Anterior cingulate cortex (tissue), 58 donors: Measurements from ENCODE around the gene TAPBP.
"Not testable (repeated sequence)": the region's sequence is repeated elsewhere in the genome, so short reads cannot be mapped to it uniquely, and the experiment has no call there.

ENCODE experiments used
- DNase-seq, 58 donors: peaks; one replicate each; lab custom pipeline; 2025; lab: John Stamatoyannopoulos, UW

TAPBP gene

DNA sequence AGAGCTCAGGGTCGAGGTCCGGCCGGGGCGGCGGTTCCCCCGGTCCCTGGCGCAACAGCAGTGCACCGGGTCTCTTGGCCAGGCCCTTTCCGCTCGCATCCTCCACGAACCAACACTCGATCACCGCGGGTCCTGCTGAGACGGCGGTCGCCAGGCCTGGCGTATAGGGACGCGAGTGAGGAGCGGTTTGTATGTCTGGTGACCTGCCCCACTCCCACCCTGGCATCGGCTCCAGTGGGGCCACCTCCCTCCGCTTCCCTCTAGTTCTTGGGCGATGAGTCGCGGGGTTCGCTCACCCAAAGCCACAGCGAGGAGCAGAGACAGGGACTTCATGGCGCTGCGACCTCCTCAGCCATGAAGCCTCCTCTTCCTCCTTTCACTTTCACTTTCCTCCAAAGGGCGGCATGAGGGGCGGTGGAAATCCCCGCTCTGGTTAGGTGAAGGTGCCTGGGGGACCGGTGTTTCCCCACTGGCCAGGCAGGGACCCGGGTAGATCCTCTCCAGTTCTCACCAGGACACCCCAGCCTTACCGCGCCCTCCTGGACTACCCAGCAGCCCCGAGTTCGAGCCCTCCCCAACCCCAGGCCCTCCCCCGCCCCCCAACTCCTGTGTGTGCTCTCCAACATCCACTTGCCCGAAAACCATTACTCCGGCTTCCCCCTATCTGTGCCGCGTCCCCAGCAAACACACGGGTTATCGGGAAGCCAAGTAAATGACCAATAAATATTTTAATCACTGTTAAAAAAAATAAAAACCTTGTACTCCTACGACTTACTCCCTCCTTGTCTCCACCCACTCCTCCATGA is at the start of gene TAPBP:
Gene TAPBP, minus strand, starts transcription at position 370 of the 806 bp plus-strand sequence. Its CDS starts 37 bp downstream, at position 333.
- DNase-seq, result peak in 55 of 58 donors; percentile 9 to 74 (median 51)

DNA sequence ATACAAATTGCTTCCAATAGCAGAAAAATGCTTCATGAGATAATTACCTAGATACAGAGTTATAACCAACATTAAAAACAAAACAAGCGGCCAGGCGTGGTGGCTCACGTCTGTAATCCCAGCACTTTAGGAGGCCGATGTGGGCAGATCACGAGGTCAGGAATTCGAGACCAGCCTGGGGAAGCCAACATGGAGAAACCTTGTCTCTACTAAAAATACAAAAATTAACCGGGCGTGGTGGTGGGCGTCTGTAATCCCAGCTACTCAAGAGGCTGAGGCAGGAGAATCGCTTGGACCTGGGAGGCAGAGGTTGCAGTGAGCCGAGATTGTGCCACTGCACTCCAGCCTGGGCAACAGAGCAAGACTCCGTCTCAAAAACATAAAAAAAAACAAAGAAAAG is 49.6 kb upstream of the TAPBP start:
- DNase-seq, result not testable (repeated sequence)

DNA sequence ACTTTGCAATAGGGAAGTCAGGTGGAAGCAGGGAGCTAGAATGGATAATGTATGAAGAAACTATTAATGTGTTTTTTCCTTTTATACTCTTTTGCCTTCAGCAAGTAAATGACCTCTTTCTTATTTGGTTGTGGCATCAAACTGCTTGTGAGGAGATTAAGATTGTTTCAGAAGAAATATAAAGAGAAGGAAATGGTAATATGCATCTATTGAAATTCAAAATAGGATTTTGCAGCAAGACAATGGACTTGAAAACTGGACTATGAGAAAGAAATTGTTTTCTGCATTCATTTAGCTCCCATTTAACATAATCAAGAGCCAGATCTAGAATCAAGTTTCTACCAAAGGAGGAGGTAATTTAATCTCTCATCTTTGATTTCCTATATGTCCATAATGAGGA is 45.5 kb upstream of the TAPBP start:
- DNase-seq, result no peak

DNA sequence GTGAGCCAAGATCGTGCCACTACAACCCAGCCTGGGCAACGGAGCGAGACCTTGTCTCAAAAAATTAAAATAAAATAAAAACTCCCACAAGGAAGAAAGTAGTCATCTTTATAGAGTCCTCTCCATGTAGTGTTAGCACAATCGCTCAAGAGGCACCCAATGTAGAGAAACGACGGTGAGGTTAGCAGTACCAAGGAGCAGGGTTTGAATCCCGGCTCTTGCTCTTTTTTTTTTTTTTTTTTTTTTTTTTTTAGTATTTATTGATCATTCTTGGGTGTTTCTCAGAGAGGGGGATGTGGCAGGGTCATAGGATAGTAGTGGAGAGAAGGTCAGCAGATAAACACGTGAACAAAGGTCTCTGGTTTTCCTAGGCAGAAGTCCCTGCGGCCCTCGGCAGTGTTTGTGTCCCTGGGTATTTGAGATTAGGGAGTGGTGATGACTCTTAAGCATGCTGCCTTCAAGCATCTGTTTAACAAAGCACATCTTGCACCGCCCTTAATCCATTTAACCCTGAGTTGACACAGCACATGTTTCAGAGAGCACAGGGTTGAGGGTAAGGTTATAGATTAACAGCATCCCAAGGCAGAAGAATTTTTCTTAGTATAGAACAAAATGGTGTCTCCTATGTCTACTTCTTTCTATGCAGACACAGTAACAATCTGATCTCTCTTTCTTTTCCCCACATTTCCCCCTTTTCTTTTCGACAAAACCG is 43.4 kb upstream of the TAPBP start:
- DNase-seq, result not testable (repeated sequence)

DNA sequence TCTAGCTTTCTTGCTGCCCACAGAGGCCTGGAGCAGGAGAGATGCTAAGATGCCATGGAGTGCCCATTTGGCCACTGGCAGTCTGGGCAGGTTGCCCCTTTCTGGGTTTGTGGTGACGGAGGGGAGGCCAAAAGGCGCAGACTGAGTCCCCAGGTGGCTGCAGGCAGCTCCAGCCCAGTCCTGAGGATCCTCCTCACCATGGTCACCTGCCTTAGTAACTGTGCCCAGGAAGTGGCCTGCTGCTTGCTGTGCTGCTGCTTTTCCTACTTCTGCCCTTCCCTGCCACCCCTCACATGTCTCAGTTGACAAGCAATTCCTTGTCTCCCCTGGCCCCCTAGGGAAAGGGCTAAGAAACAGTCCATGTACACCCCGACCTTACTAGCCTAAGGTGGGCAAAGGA is 42.4 kb upstream of the TAPBP start:
- DNase-seq, result no peak

DNA sequence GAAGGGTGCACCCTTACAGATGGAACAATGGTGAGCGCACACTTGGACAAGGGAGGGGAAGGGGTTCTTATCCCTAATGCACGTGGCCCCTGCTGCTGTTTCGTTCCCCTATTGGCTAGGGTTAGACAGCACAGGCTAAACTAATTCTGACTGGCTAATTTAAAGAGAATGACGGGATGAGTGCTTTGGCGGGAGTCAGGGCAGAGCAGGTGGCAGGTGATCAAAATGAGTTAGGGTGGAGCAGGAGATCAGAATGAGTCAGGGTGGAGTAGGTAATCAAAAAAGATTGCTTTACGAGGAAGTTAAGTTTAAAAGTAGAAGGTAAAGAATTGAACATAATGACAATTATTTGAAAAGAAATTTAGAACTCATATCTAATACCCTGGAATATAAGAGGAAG is 42.0 kb upstream of the TAPBP start:
- not testable (repeated sequence) for DNase-seq

DNA sequence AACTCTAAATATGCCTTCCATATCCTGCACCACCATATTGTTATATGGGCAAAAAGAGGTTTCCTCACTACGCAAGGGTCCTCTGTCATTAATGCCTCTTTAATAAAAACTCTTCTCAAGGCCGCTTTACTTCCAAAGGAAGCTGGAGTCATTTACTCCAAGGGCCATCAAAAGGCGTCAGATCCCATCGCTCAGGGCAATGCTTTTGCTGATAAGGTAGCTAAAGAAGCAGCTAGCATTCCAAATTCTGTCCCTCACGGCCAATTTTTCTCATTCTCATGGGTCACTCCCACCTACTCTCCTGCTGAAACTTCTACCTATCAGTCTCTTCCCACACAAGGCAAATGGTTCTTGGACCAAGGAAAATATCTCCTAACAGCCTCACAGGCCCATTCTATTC is 33.9 kb upstream of the TAPBP start:
- DNase-seq, result no peak

DNA sequence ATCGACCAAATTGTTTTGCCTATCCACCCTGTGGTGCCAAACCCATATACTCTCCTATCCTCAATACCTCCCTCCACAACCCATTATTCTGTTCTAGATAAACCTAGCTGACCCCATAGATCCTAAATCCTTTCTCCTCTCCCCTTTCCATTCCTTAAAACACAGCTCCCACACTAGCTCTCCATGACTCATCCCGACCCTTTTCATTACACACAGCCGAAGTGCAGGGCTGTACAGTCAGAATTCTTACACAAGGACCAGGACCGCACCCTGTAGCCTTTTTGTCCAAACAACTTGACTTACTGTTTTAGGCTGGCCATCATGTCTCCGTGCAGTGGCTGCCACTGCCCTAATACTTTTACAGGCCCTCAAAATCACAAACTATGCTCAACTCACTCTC is 33.1 kb upstream of the TAPBP start:
- DNase-seq, result not testable (repeated sequence)

DNA sequence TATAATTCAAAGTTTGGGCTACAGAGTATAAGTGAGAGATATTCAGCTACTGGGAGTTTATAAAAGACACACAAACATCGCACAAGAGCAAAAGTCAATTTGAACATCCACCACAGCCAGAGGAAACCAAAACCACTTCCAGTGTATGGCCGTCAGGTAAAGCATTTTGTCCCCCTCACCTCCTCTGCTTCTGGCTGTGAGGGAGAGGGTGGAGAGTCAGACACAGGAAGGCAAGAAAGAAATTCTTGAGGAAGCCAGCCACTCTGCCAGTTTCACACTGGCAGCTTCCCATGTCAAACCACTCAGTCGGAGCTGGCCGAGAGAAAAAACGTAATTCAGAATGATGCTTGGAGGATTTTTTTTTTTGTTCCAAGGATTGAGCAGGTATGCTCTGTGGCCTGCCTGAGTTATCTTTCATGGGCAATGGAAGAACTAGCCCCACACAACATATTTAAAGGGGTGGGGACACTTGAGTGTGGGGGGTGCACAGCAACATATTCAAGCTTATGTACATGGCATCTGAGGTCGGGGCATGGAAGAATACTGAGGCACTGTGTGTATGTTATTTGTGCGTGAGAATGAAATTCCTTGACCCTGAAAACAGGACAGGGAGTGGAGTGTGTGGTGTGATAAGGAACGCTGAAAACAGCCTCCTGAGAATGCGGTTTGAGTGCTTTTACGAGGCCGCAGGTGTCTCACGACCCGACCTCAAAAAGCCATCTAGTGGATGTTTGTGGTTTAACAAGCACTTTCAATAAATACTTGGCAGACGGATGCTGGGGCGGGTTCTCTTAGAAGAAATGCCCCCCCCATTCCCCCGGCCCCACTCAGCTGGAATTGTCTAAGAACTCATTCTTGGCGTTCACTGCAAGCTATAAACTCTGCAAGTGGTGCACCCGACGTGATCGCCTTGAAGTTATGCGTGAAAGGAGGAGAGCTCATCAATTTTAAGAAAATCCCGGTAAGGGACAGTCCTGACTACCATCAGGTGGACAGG is 31.1 kb upstream of the TAPBP start:
- DNase-seq, result peak in 23 of 58 donors; percentile 1 to 36 (median 9)

DNA sequence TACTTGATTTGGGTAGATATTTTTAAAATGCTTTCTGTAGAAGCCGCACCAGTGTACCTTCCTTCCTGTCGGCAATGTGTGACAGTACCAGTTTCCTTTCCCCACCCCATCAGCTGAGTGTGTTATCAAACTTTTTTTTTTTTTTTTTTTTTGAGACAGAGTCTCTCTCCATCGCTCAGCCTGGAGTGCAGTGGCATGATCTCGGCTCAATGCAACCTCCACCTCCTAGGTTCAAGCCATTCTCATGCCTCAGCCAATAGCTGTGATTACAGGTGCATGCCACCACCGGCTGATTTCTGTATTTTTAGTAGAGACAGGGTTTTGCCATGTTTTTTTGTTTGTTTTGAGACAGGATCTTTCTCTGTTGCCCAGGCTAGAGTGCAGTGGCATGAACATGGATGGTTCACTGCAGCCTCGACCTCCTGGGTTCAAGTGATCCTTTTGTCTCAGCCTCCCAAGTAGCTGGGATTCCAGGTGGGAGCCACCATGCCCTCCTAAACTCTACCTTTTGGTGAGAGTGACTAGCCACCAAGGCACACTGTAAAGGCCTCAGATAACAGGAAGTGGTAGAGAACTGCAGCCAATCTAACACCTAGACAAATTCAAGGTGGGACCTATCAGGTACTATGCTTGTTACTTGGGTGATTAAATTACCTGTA is 30.2 kb upstream of the TAPBP start:
- DNase-seq, result no peak

DNA sequence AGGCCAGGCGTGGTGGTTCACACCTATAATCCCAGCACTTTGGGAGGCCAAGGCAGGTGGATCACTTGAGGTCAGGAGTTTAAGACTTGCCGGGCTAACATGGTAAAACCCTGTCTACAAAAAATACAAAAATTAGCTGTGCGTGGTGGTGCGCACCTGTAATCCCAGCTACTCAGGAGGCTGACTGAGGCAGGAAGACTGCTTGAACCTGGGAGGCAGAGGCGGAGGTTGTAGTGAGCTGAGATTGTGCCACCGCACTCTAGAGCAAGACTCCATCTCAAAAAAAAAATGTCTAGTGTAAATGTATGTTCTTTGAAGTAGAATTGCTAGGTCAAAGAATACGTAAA is 29.7 kb upstream of the TAPBP start:
- not testable (repeated sequence) for DNase-seq

DNA sequence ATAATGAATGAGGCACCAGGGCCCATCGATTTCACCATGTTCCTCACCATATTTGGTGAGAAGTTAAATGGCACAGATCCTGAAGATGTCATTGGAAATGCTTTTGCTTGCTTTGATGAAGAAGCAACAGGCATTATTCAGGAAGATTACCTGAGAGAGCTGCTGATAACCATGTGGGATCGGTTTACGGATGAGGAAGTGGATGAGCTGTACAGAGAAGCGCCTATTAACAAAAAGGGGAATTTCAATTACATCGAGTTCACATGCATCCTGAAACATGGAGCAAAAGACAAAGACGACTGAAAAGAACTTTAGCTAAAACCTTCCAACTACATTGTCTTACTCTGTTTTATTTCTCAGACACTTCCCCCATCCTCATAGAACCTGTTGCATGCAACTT is 25.3 kb upstream of the TAPBP start:
- DNase-seq, result no peak

DNA sequence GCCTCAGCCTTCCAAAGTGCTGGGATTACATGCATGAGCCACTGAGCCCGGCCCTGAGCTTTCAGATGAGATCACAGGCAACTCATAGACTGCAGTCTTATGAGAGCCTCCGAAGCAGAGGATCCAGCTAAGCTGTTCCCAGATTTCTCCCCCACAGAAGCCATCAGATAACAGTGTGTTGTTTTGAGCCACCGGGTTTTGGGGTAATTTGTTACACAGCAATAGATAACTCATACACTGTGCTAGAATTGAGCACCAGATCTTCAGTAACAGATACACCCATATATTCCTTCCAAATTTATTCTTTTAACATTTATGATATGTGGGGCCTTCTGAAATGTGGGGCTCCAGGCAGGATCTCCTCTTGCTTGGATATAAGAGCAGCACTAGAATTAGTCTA is 22.6 kb upstream of the TAPBP start:
- DNase-seq, result no peak

DNA sequence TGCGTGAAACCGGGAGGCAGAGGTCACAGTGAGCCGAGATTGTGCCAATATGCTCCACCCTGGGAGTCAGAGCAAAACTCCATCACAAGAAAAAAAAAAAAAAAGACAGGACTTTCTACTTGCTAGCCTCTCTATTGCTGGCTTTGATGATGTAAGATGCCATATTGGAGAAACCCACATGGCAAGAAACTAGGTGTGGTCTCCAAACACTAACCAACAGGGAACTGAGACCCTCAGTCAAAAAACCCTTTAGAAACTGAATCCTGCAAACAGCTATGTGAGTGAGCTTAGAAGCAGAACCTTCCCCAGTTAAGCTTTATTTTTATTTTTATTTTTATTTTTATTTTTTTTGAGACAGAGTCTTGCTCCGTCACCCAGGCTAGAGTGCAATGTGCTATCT is 22.0 kb upstream of the TAPBP start:
- DNase-seq, result no peak

DNA sequence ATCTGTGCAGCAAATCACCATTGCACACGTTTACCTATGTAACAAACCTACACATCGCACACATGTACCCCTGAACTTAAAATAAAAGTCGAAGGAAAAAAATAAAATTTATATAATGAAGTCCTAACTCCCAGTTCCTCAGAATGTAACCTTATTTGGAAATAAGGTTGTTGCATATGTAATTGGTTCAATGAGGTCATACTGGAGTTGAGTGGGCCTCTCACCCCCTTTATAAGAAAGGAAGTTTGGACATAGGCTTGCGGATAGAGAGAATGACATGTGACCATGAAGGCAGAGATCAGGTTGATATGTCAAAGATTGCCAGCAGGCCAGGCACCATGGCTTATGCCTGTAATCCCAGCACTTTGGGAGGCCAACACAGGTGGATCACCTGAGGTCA is 19.8 kb upstream of the TAPBP start:
- no peak for DNase-seq

DNA sequence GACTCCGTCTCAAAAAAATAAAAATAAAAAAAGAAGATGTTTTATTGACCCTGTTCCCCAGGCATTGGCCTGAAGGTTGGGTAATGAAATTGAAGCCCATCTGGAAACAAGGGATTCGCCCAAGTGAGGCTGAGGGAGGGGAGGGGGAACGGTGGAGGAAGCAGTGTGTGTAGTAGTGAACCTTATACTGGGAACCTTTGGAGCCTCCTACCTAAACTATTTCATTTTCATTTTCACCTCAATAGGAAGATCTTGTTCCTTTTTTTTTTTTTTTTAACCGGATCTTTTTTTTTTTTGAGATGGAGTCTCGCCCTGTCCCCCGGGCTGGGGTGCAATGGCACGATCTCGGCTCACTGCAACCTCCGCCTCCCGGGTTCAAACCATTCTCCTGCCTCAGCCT is 16.9 kb upstream of the TAPBP start:
- DNase-seq, result no peak

DNA sequence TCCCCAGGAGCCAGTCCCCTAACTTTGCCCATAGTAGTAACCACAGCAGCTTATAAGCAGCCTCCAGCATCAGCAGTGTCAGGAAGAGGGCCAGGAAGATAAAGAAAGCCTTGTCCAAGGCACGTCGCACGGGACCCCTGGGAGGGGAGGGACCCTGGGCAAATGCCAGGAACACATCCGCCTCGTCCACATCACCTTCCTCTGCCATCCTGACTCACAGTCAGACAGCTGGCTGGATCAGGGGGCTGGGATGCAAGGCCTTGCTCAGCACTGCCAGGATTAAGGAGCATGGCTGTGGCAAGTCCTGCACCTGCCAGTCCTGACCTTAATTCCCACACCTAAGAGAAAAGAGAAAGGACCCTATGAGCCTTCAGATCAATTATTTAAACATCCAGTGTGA is 15.2 kb upstream of the TAPBP start:
- DNase-seq, result no peak

DNA sequence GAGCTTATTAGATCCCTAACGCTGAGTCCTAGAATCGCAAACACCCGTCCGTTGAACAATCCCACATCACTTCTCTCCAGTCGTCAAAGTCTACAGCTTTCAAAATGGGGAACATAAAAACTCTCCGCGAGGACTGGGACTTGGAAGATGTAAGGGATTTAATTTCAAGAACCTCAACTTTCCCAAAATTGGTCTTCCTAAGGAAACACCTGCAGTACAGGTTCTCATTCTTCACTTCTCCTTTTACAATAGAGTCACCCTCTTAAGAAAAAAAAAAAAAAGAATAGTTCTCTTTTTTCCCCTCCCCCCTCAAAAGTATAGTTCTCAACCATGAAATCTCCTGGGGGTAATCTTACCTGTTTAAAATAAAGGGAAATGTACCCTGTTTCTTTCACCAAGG is 10.2 kb upstream of the TAPBP start:
- DNase-seq, result no peak

DNA sequence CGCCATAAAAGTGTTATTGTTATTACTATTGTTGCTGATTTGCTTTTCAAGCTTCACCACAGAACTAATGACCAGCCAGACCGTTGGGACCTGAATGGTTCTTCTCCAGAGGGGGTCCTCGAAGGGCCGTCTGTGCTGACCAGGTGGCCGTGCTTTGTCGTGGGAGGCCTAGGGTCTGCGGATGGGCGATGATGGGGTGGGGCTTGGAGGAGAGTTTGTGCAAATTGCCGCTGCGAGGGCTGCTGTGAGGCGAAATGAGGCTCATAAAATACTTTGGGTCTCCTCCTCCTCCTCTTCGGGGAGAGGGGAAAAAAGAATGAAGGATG is 9.7 kb upstream of the TAPBP start:
- DNase-seq, result peak in 3 of 58 donors; percentile 39 to 54 (median 49)

DNA sequence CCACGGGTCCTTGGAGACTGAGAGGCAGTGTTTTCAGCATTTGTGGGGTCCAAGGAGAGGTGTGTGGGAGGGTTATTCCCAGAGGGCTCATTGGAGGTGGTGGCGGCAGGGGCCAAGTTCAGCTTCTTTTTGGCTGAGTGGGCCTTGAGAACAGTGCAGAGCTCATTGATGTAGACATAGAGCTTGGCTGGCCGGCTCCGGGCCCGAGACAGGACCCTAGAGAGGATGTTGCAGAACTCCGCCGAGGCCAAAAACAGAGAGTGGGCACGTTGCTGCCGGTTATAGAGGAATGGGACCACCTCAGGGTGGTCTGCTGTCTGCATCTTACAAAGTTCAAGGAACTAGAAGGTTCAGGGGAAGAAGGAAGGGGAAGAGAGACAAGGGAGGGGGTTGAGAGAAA is 7.3 kb upstream of the TAPBP start:
- DNase-seq, result no peak
